ENCODE results near the gene TEKT5. TPM values are rescaled to one million over a fixed set of nuclear protein-coding genes. Genes with fewer than 3 reads are reported as not detected.

The TEKT5 gene
- total and polyA plus RNA-seq, 4 donors = 0.13 to 0.92 TPM; not detected in 2

DNA sequence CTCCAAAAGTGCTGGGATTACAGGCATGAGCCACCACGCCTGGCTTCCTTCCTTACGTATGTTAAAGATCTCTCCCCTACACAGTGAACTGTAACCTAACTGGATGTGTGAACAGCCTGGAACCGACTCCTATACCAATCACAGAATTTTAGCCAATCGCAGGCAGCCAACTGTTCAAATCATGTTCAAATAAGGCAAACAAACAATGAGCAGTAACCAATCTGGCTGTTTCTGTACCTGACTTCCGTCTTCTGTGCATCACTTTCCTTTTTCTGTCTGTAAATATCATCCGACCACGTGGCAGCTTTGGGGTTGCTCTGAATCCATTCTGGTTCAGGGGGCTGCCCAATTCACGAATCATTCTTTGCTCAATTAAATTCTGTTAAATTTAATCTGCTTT, 27.5 kb downstream of the TEKT5 start:
- H3K4me1 ChIP-seq (ENCODE audit: control insufficient read depth in 4 of 4, insufficient read depth in 4 of 4, low read length in 3 of 4) = no peaks in the 10 kb centered on the region
- no peak for DNase-seq (ENCODE audit: low spot score)
- H3K9ac ChIP-seq (ENCODE audit: low read depth in 1 of 2, low read length in 2 of 2) = no peak overlapping the region
- H3K4me3 ChIP-seq (ENCODE audit: low read depth in 1 of 3, low read length in 3 of 3) = no peak overlapping the region
- 89% methylated on average over 8 of the region's 8 CpGs for WGBS
- no peaks in the 10 kb centered on the region for H3K9me3 ChIP-seq (ENCODE audit: control insufficient read depth in 4 of 4, low read length in 3 of 4)
- no peak overlapping the region for H3K27ac ChIP-seq (ENCODE audit: low read depth in 1 of 2, low read length in 2 of 2)
- TF ChIP-seq JUND (IDR thresholded peaks at IDR 0.05) (no peak), ZBTB33 (IDR thresholded peaks at IDR 0.05) (no peak), GABPA (IDR thresholded peaks at IDR 0.05 in 1 of 2, conservative IDR thresholded peaks at IDR 0.05 in 1 of 2) (no peak), HNF4G (IDR thresholded peaks at IDR 0.05) (no peak), EGR1 (IDR thresholded peaks at IDR 0.05; ENCODE audit: low read depth in 2 of 2) (no peak), RXRA (IDR thresholded peaks at IDR 0.05) (no peak), REST (IDR thresholded peaks at IDR 0.05) (no peak), RAD21 (IDR thresholded peaks at IDR 0.05) (no peak), TAF1 (conservative IDR thresholded peaks at IDR 0.05) (no peak), YY1 (IDR thresholded peaks at IDR 0.05) (no peak), HNF4A (conservative IDR thresholded peaks at IDR 0.05) (no peak)
- TF ChIP-seq, protein P1, sequence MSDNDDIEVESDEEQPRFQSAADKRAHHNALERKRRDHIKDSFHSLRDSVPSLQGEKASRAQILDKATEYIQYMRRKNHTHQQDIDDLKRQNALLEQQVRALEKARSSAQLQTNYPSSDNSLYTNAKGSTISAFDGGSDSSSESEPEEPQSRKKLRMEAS (IDR thresholded peaks at IDR 0.05) = no peak
- TF ChIP-seq, protein P2, sequence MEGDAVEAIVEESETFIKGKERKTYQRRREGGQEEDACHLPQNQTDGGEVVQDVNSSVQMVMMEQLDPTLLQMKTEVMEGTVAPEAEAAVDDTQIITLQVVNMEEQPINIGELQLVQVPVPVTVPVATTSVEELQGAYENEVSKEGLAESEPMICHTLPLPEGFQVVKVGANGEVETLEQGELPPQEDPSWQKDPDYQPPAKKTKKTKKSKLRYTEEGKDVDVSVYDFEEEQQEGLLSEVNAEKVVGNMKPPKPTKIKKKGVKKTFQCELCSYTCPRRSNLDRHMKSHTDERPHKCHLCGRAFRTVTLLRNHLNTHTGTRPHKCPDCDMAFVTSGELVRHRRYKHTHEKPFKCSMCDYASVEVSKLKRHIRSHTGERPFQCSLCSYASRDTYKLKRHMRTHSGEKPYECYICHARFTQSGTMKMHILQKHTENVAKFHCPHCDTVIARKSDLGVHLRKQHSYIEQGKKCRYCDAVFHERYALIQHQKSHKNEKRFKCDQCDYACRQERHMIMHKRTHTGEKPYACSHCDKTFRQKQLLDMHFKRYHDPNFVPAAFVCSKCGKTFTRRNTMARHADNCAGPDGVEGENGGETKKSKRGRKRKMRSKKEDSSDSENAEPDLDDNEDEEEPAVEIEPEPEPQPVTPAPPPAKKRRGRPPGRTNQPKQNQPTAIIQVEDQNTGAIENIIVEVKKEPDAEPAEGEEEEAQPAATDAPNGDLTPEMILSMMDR (IDR thresholded peaks at IDR 0.05; ENCODE audit: low read depth, low read length, missing input control) = no peak
- no peaks in the 10 kb centered on the region for H3K27me3 ChIP-seq (ENCODE audit: control insufficient read depth in 4 of 4, insufficient read depth in 4 of 4, low read length in 3 of 4)
- H3K36me3 ChIP-seq (ENCODE audit: control insufficient read depth in 4 of 4, insufficient read depth in 3 of 4, low read depth in 1 of 4, low read length in 3 of 4) = no peaks in the 10 kb centered on the region

- H3K27me3 ChIP-seq (ENCODE audit: control insufficient read depth in 4 of 4, insufficient read depth in 4 of 4, low read length in 3 of 4) = no peaks in the 10 kb centered on the region
- WGBS = 93% methylated on average over 4 of the region's 4 CpGs
- no peaks in the 10 kb centered on the region for H3K4me1 ChIP-seq (ENCODE audit: control insufficient read depth in 4 of 4, insufficient read depth in 4 of 4, low read length in 3 of 4)
- no peak for TF ChIP-seq RAD21 (IDR thresholded peaks at IDR 0.05)
- TF ChIP-seq ZBTB33 (IDR thresholded peaks at IDR 0.05) = no peak
- TF ChIP-seq, protein P2 (IDR thresholded peaks at IDR 0.05; ENCODE audit: low read depth, low read length, missing input control) = no peak
- TF ChIP-seq FOXA1 (IDR thresholded peaks at IDR 0.05) = no peak
- no peak for TF ChIP-seq NR2F2 (IDR thresholded peaks at IDR 0.05)
- TF ChIP-seq, protein P1 (IDR thresholded peaks at IDR 0.05) = no peak
- no peak for TF ChIP-seq GABPA (IDR thresholded peaks at IDR 0.05 in 1 of 2, conservative IDR thresholded peaks at IDR 0.05 in 1 of 2)
- no peak for TF ChIP-seq YY1 (IDR thresholded peaks at IDR 0.05)
- TF ChIP-seq TAF1 (conservative IDR thresholded peaks at IDR 0.05) = no peak
- TF ChIP-seq SP1 (IDR thresholded peaks at IDR 0.05) = no peak
- DNase-seq (ENCODE audit: low spot score) = no peak
- H3K9me3 ChIP-seq (ENCODE audit: control insufficient read depth in 4 of 4, low read length in 3 of 4) = no peaks in the 10 kb centered on the region
- H3K27ac ChIP-seq (ENCODE audit: low read depth in 1 of 2, low read length in 2 of 2) = no peak overlapping the region
- no peaks in the 10 kb centered on the region for H3K36me3 ChIP-seq (ENCODE audit: control insufficient read depth in 4 of 4, insufficient read depth in 3 of 4, low read depth in 1 of 4, low read length in 3 of 4)
- no peak overlapping the region for H3K4me3 ChIP-seq (ENCODE audit: low read depth in 1 of 3, low read length in 3 of 3)
- no peak overlapping the region for H3K9ac ChIP-seq (ENCODE audit: low read depth in 1 of 2, low read length in 2 of 2)
Observed at GRCh38 chr16:10666291-10666690, 28.4 kb downstream of the TEKT5 start.

Measured in liver (tissue), 9 donors.